Inferior parietal cortex (tissue), 1 donor: ENCODE results near the gene FBXO21.

ENCODE experiments used
- DNase-seq: peaks from one replicate; pipeline ENCODE4 v3.0.0-alpha.2; 2016; ENCODE audit errors: extremely low spot score

Gene FBXO21

GRCh38 chr12:117165342-117165741 is 24.9 kb downstream of the FBXO21 start:
- no peak for DNase-seq

- no peak for DNase-seq
These were observed 27.6 kb downstream of the FBXO21 start for GRCh38 chr12:117162633-117163032.

DNA sequence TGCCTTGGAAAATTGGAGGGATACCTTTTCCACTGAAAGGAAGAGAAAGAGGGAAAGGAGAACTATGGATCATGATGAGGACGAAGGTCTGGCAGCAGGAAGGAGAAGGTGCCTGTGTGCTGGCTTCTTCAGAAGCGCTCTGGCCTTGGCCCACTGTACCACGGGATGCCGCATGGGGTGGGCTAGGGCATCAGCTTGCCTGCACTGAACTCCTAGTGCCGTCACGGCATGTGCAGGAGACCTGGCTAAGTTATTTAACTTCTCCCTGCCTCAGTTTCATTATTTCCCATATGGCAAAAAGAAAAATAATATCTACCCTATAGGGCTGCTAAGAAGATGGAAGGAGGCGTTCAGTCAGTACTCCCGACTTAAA is 28.1 kb downstream of the FBXO21 start:
- no peak for DNase-seq

- DNase-seq = no peak
These were observed 28.7 kb downstream of the FBXO21 start for GRCh38 chr12:117161460-117162166.

DNA sequence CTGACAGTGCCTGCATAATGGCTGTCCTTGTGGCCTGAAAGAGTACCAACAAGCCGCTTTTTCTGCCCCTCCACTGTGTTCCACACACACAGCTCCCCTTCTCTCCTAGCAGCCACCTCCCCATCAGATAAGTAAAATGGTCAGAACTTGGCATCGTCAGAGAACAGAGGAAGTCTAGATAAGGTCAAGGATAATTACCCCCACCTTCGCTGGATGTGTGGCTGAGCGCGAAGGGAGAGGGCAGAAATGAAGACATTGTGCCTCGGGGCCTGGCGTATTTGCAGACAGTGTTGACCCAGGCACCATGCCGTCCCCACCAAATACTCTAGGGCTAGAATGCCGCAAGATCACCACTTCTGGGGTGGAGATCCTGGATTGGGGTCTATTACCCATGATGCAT is 30.6 kb downstream of the FBXO21 start:
- DNase-seq = no peak

DNA sequence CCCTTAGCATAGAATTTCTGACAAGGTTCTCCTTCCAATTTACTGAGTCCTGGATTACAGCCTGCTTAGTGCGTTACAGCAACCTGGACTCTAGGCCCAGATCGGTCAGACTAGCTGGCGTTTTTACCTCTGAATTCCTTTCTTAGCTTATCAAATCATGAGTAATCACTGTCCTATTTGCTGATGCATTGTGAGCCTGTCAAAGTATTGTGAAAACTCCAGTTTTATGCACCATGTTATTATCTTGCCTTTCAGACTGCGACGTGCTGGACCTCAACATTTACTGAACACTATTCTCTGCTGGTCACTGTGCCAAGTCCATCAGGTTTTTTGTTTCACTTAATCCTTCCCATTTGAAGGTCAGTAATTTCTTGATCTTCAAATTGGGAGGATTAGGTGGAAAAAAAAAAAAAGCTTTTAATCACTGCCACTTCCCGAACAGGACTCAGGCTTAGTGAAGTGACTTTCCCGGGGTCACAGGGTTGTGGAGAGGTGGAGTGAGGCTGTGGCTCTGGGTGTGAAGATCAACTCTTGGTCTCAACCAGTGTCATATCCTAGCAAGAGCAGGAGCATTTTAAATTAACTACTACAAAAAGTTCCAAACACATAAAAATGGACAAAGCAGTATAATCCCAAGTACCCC is 31.2 kb downstream of the FBXO21 start:
- DNase-seq = no peak

DNA sequence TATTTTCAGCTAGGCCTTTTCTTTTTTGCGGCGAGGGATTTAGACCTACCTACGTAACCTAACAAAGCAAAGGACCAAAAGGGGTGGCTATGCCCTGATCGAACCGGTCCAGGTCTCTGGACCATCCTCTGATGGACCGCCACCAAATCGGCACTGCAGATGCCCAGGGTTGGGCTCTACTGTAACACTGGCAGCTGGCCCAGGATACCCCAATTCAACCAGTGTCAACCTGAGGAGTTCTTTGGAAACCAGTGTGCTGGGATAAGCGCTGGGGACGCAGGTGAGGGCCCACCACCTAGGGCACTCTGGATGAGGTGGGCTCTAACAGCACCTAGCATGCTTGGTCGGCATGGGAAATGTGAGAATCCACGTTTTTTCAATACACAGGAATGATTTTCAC is 32.2 kb downstream of the FBXO21 start:
- no peak for DNase-seq

- no peak for DNase-seq
These were observed 34.8 kb downstream of the FBXO21 start for GRCh38 chr12:117155278-117156060.

DNA sequence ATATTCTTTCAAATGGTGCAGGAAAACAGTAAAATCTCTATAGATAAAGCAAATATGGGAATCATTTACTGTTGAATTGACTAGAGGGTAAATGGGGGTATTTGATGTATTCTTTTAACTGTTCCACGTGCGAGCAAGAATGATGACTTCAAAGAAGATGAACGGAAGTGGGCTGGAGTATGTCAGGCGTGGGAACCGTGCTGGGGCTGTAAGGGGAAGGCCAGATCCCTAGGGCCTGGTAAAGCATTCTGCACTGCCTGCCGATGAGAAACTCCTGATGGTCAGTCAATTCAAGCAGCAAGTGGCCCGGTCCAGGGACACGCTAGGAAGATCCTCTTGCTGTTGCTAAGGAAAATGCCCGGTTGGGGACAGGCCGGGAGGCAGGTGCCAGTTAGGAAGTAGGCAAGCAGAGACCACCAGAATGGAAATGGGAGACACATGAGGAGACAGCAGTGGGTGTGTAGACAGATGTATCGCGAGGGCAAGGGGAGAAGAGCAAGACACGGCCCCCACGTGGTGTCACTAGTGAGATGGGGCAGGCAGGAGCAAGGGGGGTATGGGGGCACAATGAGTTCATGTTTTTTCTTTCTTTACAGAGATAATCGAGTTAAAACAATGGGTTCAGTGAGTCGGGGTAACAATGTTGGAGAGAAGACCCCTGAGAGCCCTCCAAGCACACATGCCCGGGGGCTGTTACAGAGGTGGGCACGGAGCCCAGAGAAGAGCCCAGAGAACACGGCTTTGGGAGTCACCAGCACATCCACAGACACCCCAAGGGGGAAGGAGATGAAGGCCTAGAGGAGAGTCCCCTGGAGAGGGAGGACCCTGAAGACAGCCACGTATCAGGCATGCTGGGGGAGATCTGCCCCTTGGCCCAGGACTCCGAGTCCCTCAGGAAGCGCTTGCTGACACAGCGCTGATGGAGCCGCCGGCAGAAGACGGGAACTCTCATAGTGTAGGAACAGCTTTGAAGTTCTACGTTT is 37.2 kb downstream of the FBXO21 start:
- DNase-seq = no peak

DNA sequence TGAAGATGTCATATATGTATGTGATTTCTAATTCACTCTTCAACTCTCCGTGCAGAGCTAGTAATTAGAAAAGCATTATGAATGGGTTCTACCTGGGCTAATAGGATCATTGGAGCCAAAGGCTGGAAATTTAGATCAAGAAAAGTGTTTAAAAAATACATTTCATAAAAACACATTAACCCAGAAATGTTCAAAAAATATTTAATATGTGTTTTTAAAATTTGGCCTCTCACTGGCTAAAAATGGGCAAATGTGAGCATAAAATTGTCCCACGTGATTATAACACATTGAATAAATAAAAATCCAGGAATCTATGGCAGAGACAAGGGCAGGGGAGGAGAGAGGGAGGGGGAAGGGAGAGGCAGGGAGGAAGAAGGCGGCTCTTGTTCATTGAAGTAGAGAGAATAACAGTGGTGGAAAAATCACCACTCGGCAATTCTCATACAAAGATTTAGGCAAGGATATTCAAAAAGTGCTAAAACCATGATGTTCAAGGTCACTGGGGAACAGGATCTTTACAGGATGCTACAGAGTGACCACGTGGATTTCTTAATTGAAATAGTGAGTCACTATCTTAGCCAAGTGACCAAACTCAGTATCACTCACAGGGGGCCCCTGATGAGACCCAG is 38.8 kb downstream of the FBXO21 start:
- no peak for DNase-seq

GRCh38 chr12:117149431-117149830 is 40.8 kb downstream of the FBXO21 start:
- no peak for DNase-seq

DNA sequence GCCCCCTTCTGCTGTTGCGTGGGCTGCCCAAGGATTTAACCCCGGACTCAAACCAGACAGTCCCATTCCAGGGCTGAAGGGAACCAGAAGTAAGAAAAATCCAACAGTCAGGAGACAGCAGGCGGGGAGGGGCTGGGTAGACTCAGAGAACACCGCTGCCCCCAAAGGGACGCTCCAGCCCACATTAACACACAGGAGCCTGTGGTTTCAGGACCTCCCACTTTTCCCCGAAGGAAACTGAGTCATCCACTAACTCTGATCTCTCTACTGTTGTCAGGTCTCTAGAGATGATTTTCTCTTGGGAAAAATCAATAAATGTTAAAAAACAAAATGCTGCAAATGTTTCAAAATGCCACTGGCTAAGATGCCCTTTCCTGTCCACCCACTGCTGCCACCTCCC is 41.6 kb downstream of the FBXO21 start:
- DNase-seq = no peak

DNA sequence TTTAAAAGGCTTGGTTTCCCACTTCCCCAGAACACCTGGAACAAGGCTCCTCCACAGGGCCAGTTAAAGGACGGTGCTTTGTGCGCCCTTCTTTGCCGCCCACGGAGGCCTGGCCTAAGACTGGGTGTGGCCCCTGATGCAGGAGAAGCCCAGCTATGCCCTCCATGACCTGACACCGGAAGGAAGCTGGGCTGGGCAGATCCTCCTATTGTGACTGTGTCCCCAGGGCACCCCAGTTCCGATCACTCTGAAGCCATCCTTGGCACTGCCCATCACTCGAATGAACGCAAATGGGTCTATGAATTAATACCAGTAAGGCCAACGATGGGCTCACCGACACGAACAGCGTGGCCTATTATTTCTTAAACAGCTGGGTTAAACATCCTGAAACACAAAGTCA is 42.6 kb downstream of the FBXO21 start:
- DNase-seq = no peak

DNA sequence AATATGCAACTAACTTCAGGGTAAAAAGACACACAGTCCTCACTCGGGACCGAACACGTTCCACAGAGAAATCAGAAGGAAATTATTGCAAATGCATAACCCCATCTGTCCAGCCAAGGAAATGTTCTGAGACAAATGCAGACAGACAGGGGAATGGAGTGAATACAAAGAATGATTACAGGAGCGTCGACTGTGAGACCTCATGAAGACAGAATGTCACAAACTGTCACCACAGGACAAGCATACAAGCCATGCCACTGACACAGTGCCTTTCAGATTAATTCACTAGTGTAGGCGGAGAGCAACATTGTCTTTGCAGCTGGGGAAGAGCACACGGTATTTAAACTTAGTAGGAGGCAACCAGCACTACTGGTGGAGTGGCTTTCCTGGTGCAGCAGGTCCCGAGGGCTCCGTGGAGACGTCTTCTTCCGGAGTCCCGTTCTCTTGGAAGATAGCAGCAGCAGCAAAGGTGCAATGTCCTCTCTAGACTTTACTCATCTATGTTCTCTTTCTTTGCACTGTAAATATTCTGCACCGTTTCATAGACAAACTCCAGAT is 44.6 kb downstream of the FBXO21 start:
- DNase-seq = no peak

DNA sequence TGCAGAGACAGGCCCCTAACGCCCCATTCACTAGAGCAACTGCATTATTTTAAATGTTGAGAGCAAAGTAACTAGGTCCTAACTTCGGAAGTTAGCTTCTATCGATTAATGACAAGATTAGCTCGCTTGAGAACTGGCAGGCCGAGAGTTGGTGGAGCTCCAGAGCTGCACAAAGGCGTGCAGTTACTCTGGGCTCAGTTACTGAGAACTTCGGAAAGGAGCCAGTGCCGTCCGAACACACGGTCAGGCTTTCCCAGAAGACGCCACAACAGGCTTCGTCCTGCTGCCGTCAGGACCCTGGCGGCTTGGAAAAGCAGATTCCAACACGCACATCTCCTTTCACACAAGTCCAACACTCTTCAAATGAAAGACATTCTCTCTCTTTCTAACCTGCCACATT is 45.7 kb downstream of the FBXO21 start:
- DNase-seq = no peak

GRCh38 chr12:117143008-117143532 is 47.2 kb downstream of the FBXO21 start:
- no peak for DNase-seq

- no peak for DNase-seq
These were observed 48.2 kb downstream of the FBXO21 start for GRCh38 chr12:117142094-117142493.

- no peak for DNase-seq
These were observed 49.0 kb downstream of the FBXO21 start for GRCh38 chr12:117141097-117141898.

- DNase-seq = no peak
These were observed 49.7 kb downstream of the FBXO21 start for GRCh38 chr12:117140397-117141096.
